NB4 (cell line): ENCODE measurements around the gene PCDHB6.

Experiments used
- POLR2A ChIP-seq: IDR thresholded peaks from 2 replicates; pipeline ENCODE4 v1.6.1; 2011; ENCODE audit warnings: mild to moderate bottlenecking; ENCODE audit not compliant: insufficient read length; ENCODE audit errors: extremely low read depth
- TF ChIP-seq, protein P1 (sequence below): IDR thresholded peaks from one replicate; pipeline ENCODE4 v1.5.1; 2012; ENCODE audit warnings: low read depth, low read length
- TF ChIP-seq, protein P2 (sequence below): IDR thresholded peaks from 2 replicates; pipeline ENCODE4 v1.6.1; 2011; ENCODE audit warnings: low read depth, low read length

DNA sequence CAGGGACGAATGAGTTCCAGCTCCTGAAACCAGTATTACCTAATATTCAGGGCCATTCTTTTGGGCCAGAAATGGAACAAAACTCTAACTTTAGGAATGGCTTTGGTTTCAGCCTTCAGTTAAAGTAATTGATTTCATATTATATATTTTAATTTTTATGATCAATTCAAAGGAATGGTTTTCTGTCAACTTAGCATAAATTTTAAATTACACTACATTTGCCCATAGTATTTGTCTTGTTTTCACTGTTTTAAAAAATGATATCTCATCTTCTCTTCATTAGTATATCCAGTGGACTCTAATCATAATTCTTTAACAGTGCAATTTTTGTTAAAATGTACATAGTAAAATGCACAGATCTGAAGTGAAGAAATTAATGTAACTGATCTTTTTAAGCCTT, 30.5 kb downstream of the PCDHB6 start:
- no peak for TF ChIP-seq POLR2A
- TF ChIP-seq, protein P1, sequence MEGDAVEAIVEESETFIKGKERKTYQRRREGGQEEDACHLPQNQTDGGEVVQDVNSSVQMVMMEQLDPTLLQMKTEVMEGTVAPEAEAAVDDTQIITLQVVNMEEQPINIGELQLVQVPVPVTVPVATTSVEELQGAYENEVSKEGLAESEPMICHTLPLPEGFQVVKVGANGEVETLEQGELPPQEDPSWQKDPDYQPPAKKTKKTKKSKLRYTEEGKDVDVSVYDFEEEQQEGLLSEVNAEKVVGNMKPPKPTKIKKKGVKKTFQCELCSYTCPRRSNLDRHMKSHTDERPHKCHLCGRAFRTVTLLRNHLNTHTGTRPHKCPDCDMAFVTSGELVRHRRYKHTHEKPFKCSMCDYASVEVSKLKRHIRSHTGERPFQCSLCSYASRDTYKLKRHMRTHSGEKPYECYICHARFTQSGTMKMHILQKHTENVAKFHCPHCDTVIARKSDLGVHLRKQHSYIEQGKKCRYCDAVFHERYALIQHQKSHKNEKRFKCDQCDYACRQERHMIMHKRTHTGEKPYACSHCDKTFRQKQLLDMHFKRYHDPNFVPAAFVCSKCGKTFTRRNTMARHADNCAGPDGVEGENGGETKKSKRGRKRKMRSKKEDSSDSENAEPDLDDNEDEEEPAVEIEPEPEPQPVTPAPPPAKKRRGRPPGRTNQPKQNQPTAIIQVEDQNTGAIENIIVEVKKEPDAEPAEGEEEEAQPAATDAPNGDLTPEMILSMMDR, result no peak
- TF ChIP-seq, protein P2, sequence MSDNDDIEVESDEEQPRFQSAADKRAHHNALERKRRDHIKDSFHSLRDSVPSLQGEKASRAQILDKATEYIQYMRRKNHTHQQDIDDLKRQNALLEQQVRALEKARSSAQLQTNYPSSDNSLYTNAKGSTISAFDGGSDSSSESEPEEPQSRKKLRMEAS, result no peak
